Right renal cortex interstitium (tissue), 3 donors: ENCODE data around the gene RFXANK. TPM values are rescaled to one million over a fixed set of nuclear protein-coding genes. Genes with fewer than 3 reads are reported as not detected.
"Not testable (repeated sequence)": the region's sequence is repeated elsewhere in the genome, so short reads cannot be mapped to it uniquely, and the experiment has no call there.

Experiments
- DNase-seq, 3 donors: peaks; one replicate each; pipeline ENCODE4 v3.0.0-alpha.2; 2013; ENCODE audit warnings: low read depth in 3 of 3, low spot score in 2 of 3
- polyA plus RNA-seq, 3 donors: library from polyadenylated mRNA; unstranded; fragments of 120-200 nt; gene quantifications; one replicate each; pipeline ENCODE4 v1.2.1, GENCODE V29; 2013; ENCODE audit not compliant: insufficient read length in 3 of 3

The RFXANK gene
- 10 to 100 TPM; 51.7 to 68.5 (median 57.1) TPM for polyA plus RNA-seq

DNA sequence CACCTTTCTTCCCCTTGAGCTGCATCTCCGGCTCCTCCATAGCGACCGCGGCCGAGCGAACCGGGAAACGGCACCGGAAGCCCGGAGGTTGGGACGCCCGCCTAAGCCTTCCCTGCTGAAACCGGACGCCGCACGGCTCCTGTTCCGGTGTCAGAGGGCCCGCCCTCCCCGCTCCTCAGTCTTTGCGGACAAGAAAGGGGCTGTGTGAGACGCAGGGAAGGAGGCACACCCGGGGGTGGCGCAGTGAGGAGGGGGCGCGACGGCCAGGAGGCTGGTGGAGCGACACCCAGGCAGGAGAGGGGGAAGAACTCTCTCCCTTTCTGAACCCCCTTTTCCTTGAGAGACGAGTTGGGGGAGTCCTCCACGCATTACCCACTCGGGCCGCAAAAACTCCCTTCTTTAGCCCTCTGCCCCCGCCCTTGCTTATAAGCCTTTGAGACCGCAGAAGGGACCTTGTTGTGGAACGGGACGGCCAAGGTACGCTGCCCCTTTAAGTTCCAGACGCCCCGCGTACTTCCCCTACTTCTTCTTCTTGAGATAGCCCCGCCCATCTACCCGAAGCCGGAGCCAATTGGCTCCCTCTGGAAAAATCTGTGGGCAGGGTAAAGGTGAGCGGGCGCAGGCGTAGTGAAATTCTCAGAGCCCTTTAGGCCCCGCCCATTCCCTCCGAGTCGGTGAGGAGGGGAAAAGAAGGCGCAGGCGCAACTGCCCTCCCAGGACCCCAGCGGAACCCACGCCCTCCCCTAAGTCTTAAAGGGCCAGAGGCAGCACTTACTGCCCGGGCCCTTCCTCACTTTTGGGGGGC, at the start of gene RFXANK, which contains the start of gene BORCS8:
Gene RFXANK, plus strand, starts transcription at position 181 of the 805 bp plus-strand sequence. CDS start 1,689 bp downstream, outside the sequence.
Gene BORCS8, minus strand, starts transcription at position 75 of the 805 bp plus-strand sequence. Its CDS starts 35 bp downstream, at position 40.
- peak; percentile 99 to 100 (median 99) for DNase-seq

GRCh38 chr19:19142347-19142746, 49.7 kb upstream of the RFXANK start:
- DNase-seq: no peak

GRCh38 chr19:19145281-19145680, 46.8 kb upstream of the RFXANK start:
- DNase-seq: no peak

DNA sequence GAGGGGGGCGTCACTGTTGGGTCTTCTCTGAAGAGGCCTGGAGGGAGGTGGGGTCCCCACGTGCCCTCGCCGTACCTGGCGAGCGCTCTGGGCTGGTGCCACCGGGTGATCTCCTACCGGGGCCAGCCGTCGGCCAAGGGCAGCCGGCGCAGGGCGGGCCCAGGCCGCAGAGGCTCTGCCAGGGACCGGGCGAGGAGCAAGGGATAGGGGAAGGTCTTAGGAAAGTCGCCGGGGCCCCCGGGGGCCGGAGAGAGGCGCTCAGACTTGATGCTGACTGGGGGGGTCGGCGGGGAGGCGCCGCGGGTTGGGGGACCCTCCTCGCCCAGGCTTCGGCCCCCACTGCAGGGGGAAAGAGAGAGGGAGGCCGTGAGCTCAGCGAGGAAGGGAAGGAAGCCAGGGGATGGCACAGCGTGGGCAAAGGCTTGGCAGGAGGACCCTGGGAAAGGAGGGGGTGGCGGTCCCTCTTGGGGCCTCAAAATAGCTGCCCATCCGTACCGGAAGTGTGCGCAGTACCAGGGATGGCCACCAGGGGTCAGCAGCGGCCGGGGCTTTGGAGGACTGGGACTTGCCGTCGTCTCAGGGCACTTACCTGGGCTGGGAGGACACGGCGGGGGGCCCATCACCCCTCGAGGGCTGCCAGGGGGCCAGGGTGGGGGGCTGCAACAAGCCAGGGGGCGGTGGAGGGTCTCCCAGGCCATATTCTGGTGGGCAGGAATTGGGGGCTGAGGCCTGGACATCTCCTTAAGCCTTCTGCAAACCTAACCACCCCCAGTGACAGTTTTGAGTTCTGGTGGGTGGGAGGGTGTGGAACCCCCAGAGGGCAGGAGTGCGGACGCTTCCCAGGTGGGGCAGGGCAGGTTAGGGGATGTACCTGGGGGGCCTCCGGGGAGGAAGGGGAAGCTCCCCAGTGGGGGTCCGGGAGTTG, 46.1 kb upstream of the RFXANK start:
- DNase-seq: peak in 2 of 3 donors; percentile 34 to 44

GRCh38 chr19:19146865-19147264, 45.2 kb upstream of the RFXANK start:
- DNase-seq: no peak

DNA sequence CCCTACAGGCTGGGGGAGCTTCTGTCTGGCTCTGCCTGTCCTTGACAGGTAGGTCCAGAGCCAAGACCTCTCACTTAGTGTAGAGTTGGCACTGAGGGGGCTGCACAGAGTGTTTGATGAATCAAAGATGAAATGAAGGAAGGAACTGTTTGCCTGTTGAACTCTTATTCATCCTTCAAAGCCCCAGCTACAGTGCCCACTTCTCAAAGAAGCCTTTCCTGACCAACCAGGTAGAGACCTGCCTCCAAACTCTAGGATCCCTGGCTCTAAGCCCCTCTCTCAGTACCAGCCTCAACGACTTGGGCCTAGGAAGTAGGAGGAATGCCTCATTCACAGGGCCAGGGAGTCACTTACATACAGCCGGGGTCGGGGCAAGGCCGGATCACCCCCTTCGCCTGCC, 44.7 kb upstream of the RFXANK start:
- DNase-seq: no peak

DNA sequence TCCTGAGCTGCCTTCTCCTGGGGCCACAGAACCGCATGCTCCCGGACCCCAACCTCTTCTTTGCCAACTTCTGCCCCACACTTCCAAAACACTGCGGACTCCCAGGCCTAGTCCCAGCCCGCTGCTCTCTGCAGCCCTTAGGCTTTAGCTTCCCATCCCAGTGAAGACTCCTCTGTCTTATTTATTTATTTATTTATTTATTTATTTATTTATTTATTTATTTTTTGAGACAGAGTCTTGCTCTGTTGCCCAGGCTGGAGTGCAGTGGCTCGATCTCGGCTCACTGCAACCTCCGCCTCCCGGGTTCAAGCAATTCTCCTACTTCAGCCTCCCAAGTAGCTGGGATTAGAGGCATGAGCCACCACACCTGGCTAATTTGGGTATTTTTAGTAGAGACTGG, 43.6 kb upstream of the RFXANK start:
- not testable (repeated sequence) for DNase-seq

DNA sequence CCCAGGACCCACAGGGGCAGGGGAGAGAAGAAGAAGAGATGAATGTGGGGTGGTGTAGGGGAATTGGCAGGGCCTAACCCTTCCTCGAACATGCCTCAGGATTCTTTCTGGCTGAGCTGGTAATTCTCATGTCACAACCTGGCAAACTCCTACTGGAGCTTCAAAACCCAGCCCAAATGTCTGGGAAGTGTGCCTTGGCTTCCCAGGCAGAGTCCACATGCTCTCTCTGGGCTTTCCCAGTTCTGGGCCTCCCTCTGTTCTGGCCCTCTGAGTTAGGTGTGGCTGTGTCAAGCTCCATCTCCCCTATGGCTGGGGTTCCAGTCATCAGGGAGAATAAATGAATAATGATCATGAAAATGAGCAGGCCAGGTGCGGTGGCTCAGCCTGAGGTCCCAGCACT, 42.6 kb upstream of the RFXANK start:
- DNase-seq: no peak

DNA sequence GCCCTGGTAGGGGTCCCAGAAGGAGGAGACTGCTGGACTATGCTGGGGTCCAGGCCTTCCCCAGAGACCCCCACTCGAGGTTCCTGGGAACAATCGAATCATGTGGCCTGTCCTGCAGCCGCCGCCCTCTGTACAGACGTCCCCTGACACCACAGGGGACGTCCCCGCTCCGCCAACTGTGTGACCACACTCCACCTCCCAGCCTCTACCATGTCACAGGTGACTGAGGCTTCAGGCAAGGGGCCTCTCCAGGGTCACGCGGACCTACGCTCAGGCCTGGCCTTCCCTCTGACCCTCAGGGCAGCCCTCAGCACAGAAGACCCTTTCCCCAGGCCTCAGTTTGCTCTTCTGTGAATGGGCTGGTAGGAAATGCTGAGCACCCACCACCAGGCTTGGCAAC, 40.6 kb upstream of the RFXANK start:
- DNase-seq: no peak

- DNase-seq: no peak
These were observed 39.2 kb upstream of the RFXANK start for GRCh38 chr19:19152668-19153384.

- no peak for DNase-seq
These were observed 37.1 kb upstream of the RFXANK start for GRCh38 chr19:19154768-19155494.

DNA sequence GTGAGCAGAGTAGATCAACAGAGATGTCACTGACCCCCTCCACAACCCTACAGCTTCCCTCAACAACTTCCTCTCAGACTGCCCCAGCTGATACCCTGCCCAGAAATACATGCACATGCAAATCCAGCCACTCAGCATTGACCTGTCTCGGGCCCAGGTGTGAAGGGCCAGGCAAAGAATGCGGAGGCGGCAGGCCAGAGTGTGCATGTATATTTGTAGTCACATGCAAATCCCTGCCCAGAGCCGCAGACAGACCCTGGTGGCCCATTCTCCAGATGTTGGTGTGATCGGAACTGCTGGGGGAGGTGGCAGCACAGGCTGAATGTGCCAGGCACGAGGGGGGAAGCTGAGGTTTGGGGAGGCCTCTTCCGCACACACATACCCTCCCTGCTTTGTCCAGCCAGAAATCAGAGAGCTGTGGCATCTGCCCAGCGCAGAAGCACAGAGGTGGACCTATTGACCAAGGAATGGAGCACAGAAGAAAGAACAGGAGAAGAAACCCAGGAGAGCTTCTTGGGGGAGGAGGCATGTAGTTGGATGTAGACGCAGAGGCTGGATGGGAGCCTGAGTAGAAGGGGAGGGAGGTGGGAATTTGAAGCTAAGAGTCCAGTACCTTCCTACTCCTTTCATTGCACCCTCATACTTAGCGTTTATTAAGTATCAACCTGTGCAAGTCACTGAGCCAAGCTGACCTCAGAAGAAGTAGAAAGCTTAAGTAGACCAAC, 36.4 kb upstream of the RFXANK start:
- DNase-seq: no peak

DNA sequence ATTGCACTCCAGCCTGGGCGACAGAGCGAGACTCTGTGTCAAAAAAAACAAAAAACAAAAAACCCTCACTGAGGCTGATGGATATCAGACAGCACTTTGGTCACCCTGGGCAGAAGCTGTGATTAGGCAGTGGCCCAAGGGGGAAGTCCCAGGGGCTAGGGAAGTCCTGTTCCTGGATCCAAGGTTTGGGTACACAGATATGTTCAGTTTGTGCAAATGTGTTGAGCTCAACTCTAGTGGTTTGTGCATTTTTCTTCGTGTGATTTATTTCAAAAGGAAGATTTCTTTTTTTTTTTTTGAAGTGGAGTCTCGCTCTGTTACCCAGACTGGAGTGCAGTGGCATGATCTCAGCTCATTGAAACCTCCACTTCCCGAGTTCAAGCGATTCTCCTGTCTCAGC, 34.2 kb upstream of the RFXANK start:
- DNase-seq: no peak

GRCh38 chr19:19159534-19159933, 32.5 kb upstream of the RFXANK start:
- no peak for DNase-seq

- no peak for DNase-seq
These were observed 31.5 kb upstream of the RFXANK start for GRCh38 chr19:19160461-19161035.

- DNase-seq: no peak
These were observed 29.6 kb upstream of the RFXANK start for GRCh38 chr19:19162495-19162894.

GRCh38 chr19:19165396-19165795, 26.7 kb upstream of the RFXANK start:
- DNase-seq: no peak

GRCh38 chr19:19167612-19168011, 24.4 kb upstream of the RFXANK start:
- no peak for DNase-seq
